Kidney epithelial cell (primary cell): Measurements from ENCODE around the gene ARPC1A. TPM values are rescaled to one million over a fixed set of nuclear protein-coding genes. Genes with fewer than 3 reads are reported as not detected.

Experiments used
- DNase-seq: peaks from one replicate; pipeline ENCODE4 v3.0.0-alpha.2; 2010; ENCODE audit warnings: low read depth
- H3K27me3 ChIP-seq: 2 replicates; pipeline ENCODE4 v1.6.0; 2011; ENCODE audit warnings: low read length; ENCODE audit not compliant: control insufficient read depth, insufficient read depth
- H3K36me3 ChIP-seq: 2 replicates; pipeline ENCODE4 v1.5.1; 2011; ENCODE audit warnings: low read length; ENCODE audit not compliant: control insufficient read depth, insufficient read depth
- H3K4me3 ChIP-seq: 2 replicates; pipeline ENCODE4 v1.5.1; 2011; ENCODE audit warnings: low read depth, mild to moderate bottlenecking, control low read depth, low read length
- total RNA-seq: library from RNA; depleted of rRNA; stranded (reverse); fragments of >200 nt; gene quantifications from 2 replicates; pipeline ENCODE4 v1.2.3, GENCODE V29; 2015
- TF ChIP-seq, protein P1 (sequence below): IDR thresholded peaks from 2 replicates; pipeline ENCODE4 v1.5.1; 2011; ENCODE audit warnings: mild to moderate bottlenecking, moderate library complexity, low read length, control low read depth, inconsistent platforms; ENCODE audit not compliant: insufficient read depth, poor library complexity, severe bottlenecking

Gene ARPC1A
- total RNA-seq, 1 donor from 2014 or later = 216 TPM

DNA sequence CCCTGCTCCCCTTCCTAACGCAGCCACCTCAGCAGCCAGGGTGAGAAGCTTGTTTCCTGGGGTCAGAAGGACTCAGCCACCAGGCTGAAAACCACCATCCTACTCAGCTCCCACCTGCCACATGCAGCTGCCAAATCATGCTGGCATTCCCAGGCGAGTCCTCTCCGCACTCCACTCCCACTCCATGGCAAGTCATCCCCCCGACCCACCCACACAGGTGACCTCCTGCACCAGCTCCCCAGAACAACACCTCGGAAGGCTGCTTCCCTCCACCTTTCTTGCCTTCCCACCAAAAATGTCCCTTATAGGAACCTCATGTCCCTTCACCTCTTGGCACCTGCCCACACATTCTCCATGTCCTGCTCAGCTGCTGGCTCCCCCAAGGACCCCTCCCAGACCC is 78.1 kb downstream of the ARPC1A start:
- Histone ChIP-seq H3K36me3 (peaks cover 5% of the 10 kb centered on the region), H3K27me3 (no peaks in the 10 kb centered on the region), H3K4me3 (no peak overlapping the region)
- TF ChIP-seq, protein P1, sequence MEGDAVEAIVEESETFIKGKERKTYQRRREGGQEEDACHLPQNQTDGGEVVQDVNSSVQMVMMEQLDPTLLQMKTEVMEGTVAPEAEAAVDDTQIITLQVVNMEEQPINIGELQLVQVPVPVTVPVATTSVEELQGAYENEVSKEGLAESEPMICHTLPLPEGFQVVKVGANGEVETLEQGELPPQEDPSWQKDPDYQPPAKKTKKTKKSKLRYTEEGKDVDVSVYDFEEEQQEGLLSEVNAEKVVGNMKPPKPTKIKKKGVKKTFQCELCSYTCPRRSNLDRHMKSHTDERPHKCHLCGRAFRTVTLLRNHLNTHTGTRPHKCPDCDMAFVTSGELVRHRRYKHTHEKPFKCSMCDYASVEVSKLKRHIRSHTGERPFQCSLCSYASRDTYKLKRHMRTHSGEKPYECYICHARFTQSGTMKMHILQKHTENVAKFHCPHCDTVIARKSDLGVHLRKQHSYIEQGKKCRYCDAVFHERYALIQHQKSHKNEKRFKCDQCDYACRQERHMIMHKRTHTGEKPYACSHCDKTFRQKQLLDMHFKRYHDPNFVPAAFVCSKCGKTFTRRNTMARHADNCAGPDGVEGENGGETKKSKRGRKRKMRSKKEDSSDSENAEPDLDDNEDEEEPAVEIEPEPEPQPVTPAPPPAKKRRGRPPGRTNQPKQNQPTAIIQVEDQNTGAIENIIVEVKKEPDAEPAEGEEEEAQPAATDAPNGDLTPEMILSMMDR = no peak
- no peak for DNase-seq

DNA sequence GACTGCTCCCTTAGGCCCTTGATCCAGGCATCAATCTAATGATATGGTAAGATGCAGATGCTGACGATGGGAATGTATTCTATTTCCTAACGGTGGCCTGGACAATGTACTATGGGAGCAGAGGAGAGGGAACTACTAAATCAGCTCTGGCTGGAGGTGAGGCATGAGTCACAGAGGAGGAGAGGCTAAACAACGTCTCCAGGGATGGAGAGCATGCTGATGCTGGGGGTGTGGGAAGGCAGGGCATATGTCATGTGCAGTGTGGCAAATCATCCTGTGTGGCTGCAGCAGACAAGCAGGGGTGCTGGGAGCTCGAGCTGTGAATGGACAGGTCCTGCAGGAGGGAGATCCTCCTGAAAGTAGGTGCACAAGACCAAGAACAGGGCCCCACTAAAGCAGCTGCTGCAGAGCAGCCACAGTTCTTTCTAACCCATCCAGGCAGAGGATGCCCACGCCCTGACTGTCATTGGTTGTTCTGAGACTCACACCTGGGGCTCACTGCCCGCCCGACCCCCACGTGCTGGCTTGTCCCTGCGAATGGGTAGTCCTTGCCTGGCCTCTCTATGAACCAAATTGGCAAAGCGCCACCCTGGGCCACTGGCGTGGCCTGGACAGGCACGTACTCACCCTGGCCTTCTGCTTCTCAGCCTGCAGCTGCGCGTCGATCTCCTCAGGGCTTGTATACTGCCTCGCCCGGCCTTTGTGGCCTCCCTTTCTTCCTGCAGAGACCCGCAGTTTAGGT is 78.7 kb downstream of the ARPC1A start:
- DNase-seq = no peak
- H3K27me3 ChIP-seq = no peaks in the 10 kb centered on the region
- peaks cover 5% of the 10 kb centered on the region for H3K36me3 ChIP-seq
- TF ChIP-seq, protein P1 = no peak
- H3K4me3 ChIP-seq = no peak overlapping the region

DNA sequence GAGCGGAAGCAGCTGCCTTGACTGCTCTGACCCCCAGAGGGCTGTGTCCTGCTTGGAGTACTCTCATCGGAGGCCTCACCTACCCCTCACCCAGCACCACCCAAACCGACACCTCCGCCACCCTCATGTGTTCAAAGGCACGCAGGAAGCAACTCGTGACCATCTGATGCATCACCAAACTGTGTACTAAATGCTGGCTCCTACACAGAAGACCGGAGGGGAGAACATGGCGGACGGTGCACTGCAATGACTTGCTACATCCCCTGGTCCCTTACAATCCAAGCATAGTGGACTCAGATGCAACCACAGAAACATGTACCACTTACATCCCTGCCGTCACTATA is 79.3 kb downstream of the ARPC1A start:
- no peak for DNase-seq
- H3K36me3 ChIP-seq = peaks cover 3% of the 10 kb centered on the region
- TF ChIP-seq, protein P1 = no peak
- H3K4me3 ChIP-seq = no peak overlapping the region
- H3K27me3 ChIP-seq = no peaks in the 10 kb centered on the region

DNA sequence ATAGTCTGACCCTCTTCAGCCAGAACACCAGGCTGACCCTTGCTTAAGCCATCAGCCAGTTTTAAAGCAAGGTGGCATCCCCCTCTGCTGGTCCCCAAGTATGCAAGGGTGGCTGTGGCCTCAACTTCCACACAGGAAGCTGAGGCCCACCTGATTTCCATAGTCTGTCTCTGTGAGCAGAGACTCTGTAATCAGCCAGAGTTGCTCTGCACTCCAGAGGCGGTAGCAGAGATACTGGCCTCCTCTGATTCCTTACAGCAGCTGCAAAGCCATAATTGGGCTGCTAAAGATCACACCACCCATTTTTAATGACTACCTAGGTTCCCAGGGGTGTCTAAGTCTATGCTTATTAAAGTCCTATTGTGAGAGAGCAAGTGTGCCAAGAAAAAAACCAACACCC is 80.9 kb downstream of the ARPC1A start:
- Histone ChIP-seq H3K27me3 (no peaks in the 10 kb centered on the region), H3K36me3 (peaks cover 3% of the 10 kb centered on the region), H3K4me3 (no peak overlapping the region)
- no peak for DNase-seq
- TF ChIP-seq, protein P1 = no peak

DNA sequence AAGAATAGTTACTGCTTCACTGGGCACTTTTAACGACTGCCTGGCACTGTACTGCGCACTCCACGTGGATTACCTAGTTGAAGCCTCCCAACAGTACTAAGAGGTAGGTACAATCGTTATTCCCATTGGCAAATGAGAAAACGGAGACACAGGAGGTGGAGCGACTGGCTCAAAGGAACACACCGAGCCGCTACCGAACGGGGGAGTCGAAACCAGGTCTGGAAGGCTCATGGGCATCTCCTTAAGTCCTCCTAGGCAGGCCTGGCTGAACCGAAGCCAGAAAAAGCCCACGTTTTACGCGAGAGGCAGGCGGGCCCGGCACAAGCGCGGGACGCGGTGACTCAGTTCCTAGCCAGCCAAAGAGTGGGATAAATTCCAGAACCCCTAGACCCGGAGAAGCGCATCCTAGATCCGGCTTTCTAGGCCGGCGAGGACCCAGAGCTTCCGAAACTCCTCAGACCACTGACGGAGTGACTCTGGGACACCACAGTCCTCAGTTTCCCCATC is 82.2 kb downstream of the ARPC1A start:
- no peak for DNase-seq
- TF ChIP-seq, protein P1 = no peak
- no peaks in the 10 kb centered on the region for H3K27me3 ChIP-seq
- H3K36me3 ChIP-seq = peaks cover 2% of the 10 kb centered on the region
- H3K4me3 ChIP-seq = peak overlapping the region; percentile 99
